ENCODE measurements around the gene NRIP1. TPM values are rescaled to one million over a fixed set of nuclear protein-coding genes. Genes with fewer than 3 reads are reported as not detected.

NRIP1 gene
- total RNA-seq, 1 experiment from 2014 or later = 10.4 TPM

GRCh38 chr21:14995226-14995625 lies 69.6 kb downstream of the NRIP1 start:
- Histone ChIP-seq H3K18ac (ENCODE audit: insufficient read length, low read depth, low read length) (no peak overlapping the region), H3T11ph (ENCODE audit: low read length) (no peak overlapping the region), H3K4ac (ENCODE audit: low read depth, low read length) (no peak overlapping the region), H2BK12ac (ENCODE audit: insufficient read length, low read depth, low read length) (no peak overlapping the region), H3K9me3 (ENCODE audit: control insufficient read depth, low read depth, low read length) (no peaks in the 10 kb centered on the region), H2BK5ac (ENCODE audit: insufficient read length, low read length) (no peak overlapping the region), H3K27ac (ENCODE audit: insufficient read length, low read depth, low read length) (no peak overlapping the region), H3K79me2 (ENCODE audit: insufficient read depth, low read length) (no peaks in the 10 kb centered on the region), H3K4me2 (ENCODE audit: insufficient read depth, insufficient read length, low read length) (no peak overlapping the region), H4K20me1 (ENCODE audit: control insufficient read depth, insufficient read depth, insufficient read length) (no peaks in the 10 kb centered on the region), H3K4me1 (ENCODE audit: insufficient read depth, low read length) (no peaks in the 10 kb centered on the region; the same call in 1 of the 2 replicates), H3K79me1 (ENCODE audit: insufficient read depth, low read depth, low read length, poor library complexity, severe bottlenecking) (no peaks in the 10 kb centered on the region), H3K9ac (ENCODE audit: extremely low read depth, insufficient read length, low read length) (no peak overlapping the region), H2BK15ac (ENCODE audit: low read depth, low read length) (no peak overlapping the region), H3K56ac (ENCODE audit: insufficient read length, low read depth, low read length) (no peak overlapping the region), H3K23me2 (ENCODE audit: insufficient read length, low read depth, low read length, poor library complexity, severe bottlenecking) (no peaks in the 10 kb centered on the region), H3K23ac (ENCODE audit: insufficient read length, low read depth, low read length) (no peak overlapping the region), H4K91ac (ENCODE audit: insufficient read length, low read depth, low read length) (no peak overlapping the region), H2BK120ac (ENCODE audit: low read depth, low read length, poor library complexity, severe bottlenecking) (no peak overlapping the region), H3K27me3 (ENCODE audit: insufficient read depth, low read length) (no peaks in the 10 kb centered on the region), H2BK20ac (ENCODE audit: low read depth, low read length, poor library complexity, severe bottlenecking) (no peak overlapping the region), H2AFZ (ENCODE audit: low read length) (no peak overlapping the region), H4K5ac (ENCODE audit: insufficient read length, low read depth, low read length) (no peak overlapping the region), H4K8ac (replicated peaks; ENCODE audit: insufficient read length, low read depth, low read length) (no peak overlapping the region), H2AK5ac (ENCODE audit: insufficient read length, low read length) (no peak overlapping the region), H3K14ac (ENCODE audit: insufficient read depth, low read length) (no peak overlapping the region)
- TF ChIP-seq CTCF (conservative IDR thresholded peaks at IDR 0.05) = no peak
- no CpG with 5 or more reads among the region's 2 CpGs for WGBS (ENCODE audit: extremely low coverage, insufficient read length, low lambda C conversion rate)
- Mint-ChIP-seq H3K27ac (no peak overlapping the region), H3K4me3 (no peak overlapping the region), H3K36me3 (ENCODE audit: insufficient read depth in 1 of 3, low read depth in 3 of 3) (no peaks in the 10 kb centered on the region), H3K9me3 (no peaks in the 10 kb centered on the region), H3K4me1 (peaks cover 5 to 9% of the 10 kb centered on the region in 2 experiments), H3K27me3 (ENCODE audit: low read depth) (peaks cover 6% of the 10 kb centered on the region)
- no peak for DNase-seq
